ENCODE results near the gene SLC11A1. TPM values are rescaled to one million over a fixed set of nuclear protein-coding genes. Genes with fewer than 3 reads are reported as not detected.

The SLC11A1 gene
- total RNA-seq, 1 donor from 2014 or later, result 3.3 TPM

DNA sequence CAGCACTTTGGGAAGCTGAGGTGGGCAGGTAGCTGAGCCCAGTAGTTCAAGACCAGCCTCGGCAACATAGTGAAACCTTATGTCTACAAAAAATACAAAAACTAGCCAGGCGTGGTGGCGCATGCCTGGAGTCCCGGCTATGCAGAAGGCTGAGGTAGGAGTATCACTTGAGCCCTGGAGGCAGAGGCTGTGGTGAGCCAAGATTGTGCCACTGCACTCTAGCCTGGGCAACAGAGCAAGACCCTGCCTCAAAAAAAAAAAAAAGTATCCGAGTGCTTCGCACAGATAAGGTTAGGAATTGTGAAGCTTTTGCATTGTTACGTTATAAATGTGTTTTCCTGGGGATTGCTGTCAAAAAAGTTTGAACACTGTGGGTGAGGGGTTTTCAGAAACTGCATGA is 21.7 kb downstream of the SLC11A1 start:
- DNase-seq (ENCODE audit: low spot score), result no peak
- ATAC-seq, result no peak

GRCh38 chr2:218404351-218405085 is 22.4 kb downstream of the SLC11A1 start:
- ATAC-seq, result no peak
- DNase-seq (ENCODE audit: low spot score), result no peak

DNA sequence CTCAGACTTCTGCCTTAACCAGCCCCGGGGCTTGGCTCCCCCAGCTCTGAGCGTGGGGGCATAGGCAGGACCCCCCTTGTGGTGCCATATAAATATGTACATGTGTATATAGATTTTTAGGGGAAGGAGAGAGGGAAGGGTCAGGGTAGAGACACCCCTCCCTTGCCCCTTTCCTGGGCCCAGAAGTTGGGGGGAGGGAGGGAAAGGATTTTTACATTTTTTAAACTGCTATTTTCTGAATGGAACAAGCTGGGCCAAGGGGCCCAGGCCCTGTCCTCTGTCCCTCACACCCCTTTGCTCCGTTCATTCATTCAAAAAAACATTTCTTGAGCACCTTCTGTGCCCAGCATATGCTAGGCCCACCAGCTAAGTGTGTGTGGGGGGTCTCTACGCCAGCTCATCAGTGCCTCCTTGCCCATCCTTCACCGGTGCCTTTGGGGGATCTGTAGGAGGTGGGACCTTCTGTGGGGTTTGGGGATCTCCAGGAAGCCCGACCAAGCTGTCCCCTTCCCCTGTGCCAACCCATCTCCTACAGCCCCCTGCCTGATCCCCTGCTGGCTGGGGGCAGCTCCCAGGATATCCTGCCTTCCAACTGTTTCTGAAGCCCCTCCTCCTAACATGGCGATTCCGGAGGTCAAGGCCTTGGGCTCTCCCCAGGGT is 23.1 kb downstream of the SLC11A1 start:
- no peak for ATAC-seq
- DNase-seq (ENCODE audit: low spot score), result no peak

- ATAC-seq (no peak), DNase-seq (ENCODE audit: low spot score) (peak; percentile 66)
These were observed 23.7 kb downstream of the SLC11A1 start for GRCh38 chr2:218405746-218406208.

DNA sequence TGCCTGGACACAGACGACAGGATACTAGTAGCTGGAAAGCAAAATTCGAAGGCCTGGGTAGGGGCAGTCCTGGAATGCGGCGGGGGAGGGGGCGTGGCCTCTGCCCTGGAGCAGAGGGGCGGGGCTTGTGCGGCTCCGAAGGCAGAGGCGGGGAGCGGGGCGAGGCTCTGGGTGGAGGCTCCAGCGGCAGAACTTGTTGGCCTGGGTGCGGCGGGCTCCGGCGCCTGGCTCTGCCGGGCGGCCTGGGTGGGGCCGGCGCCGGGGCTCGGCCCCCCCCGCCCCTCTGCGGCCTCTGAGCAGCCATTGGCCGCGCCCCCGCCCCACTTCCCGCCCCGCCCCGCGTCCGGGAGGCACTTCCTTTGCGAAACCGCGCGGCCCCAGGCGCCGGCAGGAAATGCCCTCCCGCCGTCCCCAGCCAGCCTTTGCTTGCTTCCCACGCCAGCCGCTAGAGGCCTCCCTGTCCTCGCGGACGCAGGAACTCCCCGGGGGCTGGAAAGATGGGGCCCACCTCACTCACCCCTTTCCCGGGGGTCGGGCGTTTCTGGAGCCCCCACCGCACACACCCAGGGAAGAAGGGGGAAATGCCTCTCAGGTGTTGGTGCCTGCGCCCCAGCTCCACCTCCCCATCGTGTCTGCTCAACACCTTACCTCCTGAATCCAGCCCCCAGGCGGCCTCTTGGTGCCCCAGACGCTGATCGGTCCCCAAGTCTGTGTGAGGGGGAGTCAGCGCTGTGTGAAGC is 24.3 kb downstream of the SLC11A1 start:
- DNase-seq (ENCODE audit: low spot score) (peak; percentile 98), ATAC-seq (peak; percentile 85)

GRCh38 chr2:218406949-218407618 is 25.0 kb downstream of the SLC11A1 start:
- ATAC-seq, result peak; percentile 34
- DNase-seq (ENCODE audit: low spot score), result peak; percentile 84

- no peak for ATAC-seq
- DNase-seq (ENCODE audit: low spot score), result no peak
These were observed 25.6 kb downstream of the SLC11A1 start for GRCh38 chr2:218407717-218408116.

- DNase-seq (ENCODE audit: low spot score), result no peak
These were observed 36.2 kb downstream of the SLC11A1 start for GRCh38 chr2:218418321-218418716.

DNA sequence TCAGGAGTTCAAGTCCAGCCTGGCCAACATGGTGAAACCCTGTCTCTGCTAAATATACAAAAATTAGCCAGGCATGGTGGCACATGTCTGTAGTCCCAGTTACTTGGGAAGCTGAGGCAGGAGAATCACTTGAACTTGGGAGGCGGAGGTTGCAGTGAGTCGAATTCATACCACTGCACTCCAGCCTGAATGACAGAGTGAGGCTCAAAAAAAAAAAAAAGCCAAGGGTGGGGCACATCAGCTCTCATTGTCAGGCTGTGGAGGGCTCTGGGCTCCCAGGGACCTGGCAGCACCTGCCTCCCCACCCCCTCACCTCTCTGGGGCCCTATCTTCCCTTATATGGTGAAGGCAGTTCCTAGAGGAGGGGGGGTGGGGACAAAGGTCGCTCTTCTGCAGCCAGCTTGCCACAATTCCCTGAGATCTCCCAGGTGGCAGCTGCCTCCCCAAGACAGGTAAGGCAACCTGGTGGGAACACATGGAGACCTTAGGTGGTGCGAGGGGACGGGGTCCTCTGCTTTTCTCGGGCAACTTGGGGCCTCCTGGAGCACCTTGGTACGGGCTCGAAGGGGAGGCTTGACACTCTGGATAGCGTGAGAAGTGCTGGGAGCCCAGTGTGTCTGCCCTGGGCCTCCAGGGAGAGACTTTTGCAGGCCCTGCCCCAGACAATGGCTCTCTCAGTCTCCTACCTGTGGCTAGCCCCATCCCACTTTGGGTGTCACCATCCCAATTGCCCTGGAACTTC is 36.8 kb downstream of the SLC11A1 start, which contains the start of gene VIL1:
Gene VIL1 (plus strand): TSS at position 407 of the 742 bp plus-strand sequence. CDS start 4,656 bp downstream, outside the sequence.
- peak; percentile 90 for ATAC-seq
- DNase-seq (ENCODE audit: low spot score), result no peak

More at GRCh38 chr2:218418321-218418716, 36.2 kb downstream of the SLC11A1 start:
- ATAC-seq, result no peak

GRCh38 chr2:218419630-218420216 is 37.6 kb downstream of the SLC11A1 start:
- DNase-seq (ENCODE audit: low spot score), result no peak
- ATAC-seq, result no peak

- DNase-seq (ENCODE audit: low spot score), result no peak
- no peak for ATAC-seq
These were observed 39.0 kb downstream of the SLC11A1 start for GRCh38 chr2:218421027-218421426.

GRCh38 chr2:218422403-218423086 is 40.5 kb downstream of the SLC11A1 start:
- ATAC-seq (no peak), DNase-seq (ENCODE audit: low spot score) (no peak)

DNA sequence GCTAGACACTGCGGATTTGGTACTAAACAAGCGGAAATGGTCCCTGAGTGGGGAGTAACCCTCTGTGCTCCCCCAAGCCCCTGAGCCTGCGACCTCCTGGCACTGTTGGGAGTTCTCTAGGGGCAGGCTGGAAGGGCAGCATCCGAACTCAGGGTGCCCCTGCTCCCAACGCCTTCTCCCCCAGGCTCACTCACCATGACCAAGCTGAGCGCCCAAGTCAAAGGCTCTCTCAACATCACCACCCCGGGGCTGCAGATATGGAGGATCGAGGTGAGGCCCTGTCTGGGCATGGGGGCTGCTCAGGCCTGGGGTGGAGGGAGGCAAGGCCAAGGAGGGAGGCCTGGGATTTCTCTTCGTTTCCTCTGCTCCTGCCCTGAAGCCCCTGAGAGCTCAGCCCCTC is 41.5 kb downstream of the SLC11A1 start:
- DNase-seq (ENCODE audit: low spot score), result no peak
- no peak for ATAC-seq

- DNase-seq (ENCODE audit: low spot score) (no peak), ATAC-seq (no peak)
These were observed 43.5 kb downstream of the SLC11A1 start for GRCh38 chr2:218425531-218425930.

DNA sequence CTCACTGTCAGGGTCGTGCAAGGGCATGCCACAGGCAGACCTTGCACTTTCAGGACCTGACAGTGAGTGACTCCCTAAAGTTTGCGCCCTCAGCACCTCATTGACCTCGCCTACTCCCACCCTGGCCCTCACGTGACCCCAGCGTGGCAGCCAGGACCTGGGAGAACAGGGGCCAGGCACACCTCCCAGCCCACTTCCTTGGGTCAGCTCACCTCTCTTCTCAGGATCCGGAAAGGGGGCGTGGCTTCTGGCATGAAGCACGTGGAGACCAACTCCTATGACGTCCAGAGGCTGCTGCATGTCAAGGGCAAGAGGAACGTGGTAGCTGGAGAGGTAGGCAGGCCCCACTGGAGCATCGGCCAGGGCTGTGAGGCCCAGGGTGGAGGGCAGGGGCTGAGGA is 45.7 kb downstream of the SLC11A1 start:
- DNase-seq (ENCODE audit: low spot score), result no peak
- ATAC-seq, result no peak

DNA sequence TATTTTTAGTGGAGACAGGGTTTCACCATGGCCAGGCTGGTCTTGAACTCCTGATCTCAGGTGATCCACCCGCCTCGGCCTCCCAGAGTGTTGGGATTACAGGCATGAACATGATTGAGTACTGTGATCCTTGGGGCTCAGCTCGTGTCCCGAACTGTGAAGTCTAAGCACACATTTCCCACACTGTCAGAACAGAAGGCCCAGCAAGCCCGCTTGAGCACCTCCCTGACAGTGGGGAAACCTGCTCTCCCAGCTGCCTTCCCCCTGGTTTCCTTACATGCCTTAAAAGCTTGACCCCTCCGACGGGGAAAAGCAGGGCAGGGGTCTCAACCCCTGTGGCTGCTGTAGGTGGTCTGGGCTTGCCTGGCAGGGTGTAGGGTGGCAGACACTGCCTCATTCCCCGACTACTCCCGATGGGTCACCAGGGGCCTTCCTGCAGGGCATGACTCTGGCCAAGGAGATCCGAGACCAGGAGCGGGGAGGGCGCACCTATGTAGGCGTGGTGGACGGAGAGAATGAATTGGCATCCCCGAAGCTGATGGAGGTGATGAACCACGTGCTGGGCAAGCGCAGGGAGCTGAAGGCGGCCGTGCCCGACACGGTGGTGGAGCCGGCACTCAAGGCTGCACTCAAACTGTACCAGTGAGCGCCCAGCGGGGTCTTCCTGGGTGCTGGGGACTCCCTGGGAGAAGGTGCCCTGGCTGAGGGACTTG is 46.9 kb downstream of the SLC11A1 start:
- DNase-seq (ENCODE audit: low spot score) (no peak), ATAC-seq (no peak)

- no peak for ATAC-seq
- no peak for DNase-seq (ENCODE audit: low spot score)
These were observed 48.0 kb downstream of the SLC11A1 start for GRCh38 chr2:218429911-218430692.

- DNase-seq (ENCODE audit: low spot score) (no peak), ATAC-seq (no peak)
These were observed 48.6 kb downstream of the SLC11A1 start for GRCh38 chr2:218430721-218431120.
